Stimulated activated naive B cell treated with anti-CD40 and anti-IgM and Interleukin-4, amounts not matched to agents 10 μg/mL and 1 μg/mL and 100 μg/mL, for 72 hours (primary cell): ENCODE results near the gene WDR90.
A peak's percentile ranks its signal among the peaks of the same experiment; 100 is the strongest.

Experiments
- ATAC-seq, 2 donors: fragments of 150-1000 bp; cut with Tn5 transposase; replicated peaks; 2 replicates each; pipeline ENCODE4 v1.10.0; 2021; ENCODE audit warnings: moderate library complexity in 1 of 2
- DNase-seq: peaks from one replicate; pipeline ENCODE4 v3.0.0; 2021
- H3K27ac Mint-ChIP-seq: one replicate; pipeline ENCODE4 v1.8.0; 2022; ENCODE audit warnings: mild to moderate bottlenecking, mixed read lengths
- H3K27me3 Mint-ChIP-seq, 2 donors: one replicate each; pipeline ENCODE4 v1.8.0; 2022; ENCODE audit warnings: mixed read lengths in 2 of 2
- H3K36me3 Mint-ChIP-seq, 2 donors: one replicate each; pipeline ENCODE4 v1.8.0; 2022; ENCODE audit warnings: mixed read lengths in 2 of 2, mild to moderate bottlenecking in 1 of 2
- H3K4me1 Mint-ChIP-seq, 2 donors: one replicate each; pipeline ENCODE4 v1.8.0; 2022; ENCODE audit warnings: mixed read lengths in 2 of 2, mild to moderate bottlenecking in 1 of 2
- H3K4me3 Mint-ChIP-seq, 2 donors: one replicate each; pipeline ENCODE4 v1.8.0; 2022; ENCODE audit warnings: mild to moderate bottlenecking in 2 of 2, mixed read lengths in 2 of 2, moderate library complexity in 1 of 2
- H3K9me3 Mint-ChIP-seq, 2 donors: one replicate each; pipeline ENCODE4 v1.8.0; 2022; ENCODE audit warnings: mixed read lengths in 2 of 2, mild to moderate bottlenecking in 1 of 2

The WDR90 gene

GRCh38 chr16:638836-639235 lies 10.3 kb upstream of the WDR90 start:
- H3K27me3 Mint-ChIP-seq = peaks cover 5 to 6% of the 10 kb centered on the region in 2 donors
- no peak for DNase-seq
- ATAC-seq = no peak
- H3K9me3 Mint-ChIP-seq = peaks cover 0 to 2% of the 10 kb centered on the region in 2 donors
- H3K36me3 Mint-ChIP-seq = peaks cover 6 to 7% of the 10 kb centered on the region in 2 donors
- H3K4me1 Mint-ChIP-seq = peaks cover 23 to 44% of the 10 kb centered on the region in 2 donors
- H3K4me3 Mint-ChIP-seq = no peak overlapping the region
- no peak overlapping the region for H3K27ac Mint-ChIP-seq

- ATAC-seq (no peak), DNase-seq (no peak)
- Mint-ChIP-seq H3K4me1 (peaks cover 28 to 47% of the 10 kb centered on the region in 2 donors), H3K36me3 (peaks cover 11 to 17% of the 10 kb centered on the region in 2 donors), H3K27ac (peak overlapping the region; percentile 59), H3K4me3 (peak overlapping the region; percentile 60 to 77), H3K9me3 (peaks cover 0 to 2% of the 10 kb centered on the region in 2 donors), H3K27me3 (peaks cover 5 to 6% of the 10 kb centered on the region in 2 donors)
Observed at GRCh38 chr16:640614-641013, 8.6 kb upstream of the WDR90 start.

- Mint-ChIP-seq H3K27ac (peak within 1 kb of the TSS; percentile 73), H3K4me1 (peaks cover 24 to 50% of the 10 kb centered on the region in 2 donors), H3K4me3 (peak within 1 kb of the TSS; percentile 83 to 84), H3K36me3 (peaks cover 11 to 13% of the 10 kb centered on the region in 2 donors), H3K9me3 (peaks cover 0 to 2% of the 10 kb centered on the region in 2 donors), H3K27me3 (peaks cover 3 to 4% of the 10 kb centered on the region in 2 donors)
- DNase-seq = peak; percentile 78
- peak; percentile 64 to 65 for ATAC-seq
Observed at GRCh38 chr16:641326-642188, 7.6 kb upstream of the WDR90 start, which contains the start of gene MCRIP2. TSS of gene MCRIP2 (plus strand) at chr16:641828. CDS start at chr16:641992, 164 bp downstream.

- peak overlapping the region; percentile 83 to 84 for H3K4me3 Mint-ChIP-seq
Observed at GRCh38 chr16:642189-643049, 6.7 kb upstream of the WDR90 start.

GRCh38 chr16:643050-643368 lies 6.2 kb upstream of the WDR90 start:
- peaks cover 7 to 10% of the 10 kb centered on the region in 2 donors for H3K36me3 Mint-ChIP-seq
- peaks cover 24 to 58% of the 10 kb centered on the region in 2 donors for H3K4me1 Mint-ChIP-seq
- DNase-seq (no peak), ATAC-seq (no peak)
- H3K4me3 Mint-ChIP-seq = peak overlapping the region; percentile 83 to 84
- H3K27me3 Mint-ChIP-seq = no peaks in the 10 kb centered on the region
- no peaks in the 10 kb centered on the region for H3K9me3 Mint-ChIP-seq
- peak overlapping the region; percentile 73 for H3K27ac Mint-ChIP-seq

More at GRCh38 chr16:642189-643049, 6.7 kb upstream of the WDR90 start:
- no peaks in the 10 kb centered on the region for H3K9me3 Mint-ChIP-seq
- ATAC-seq (peak; percentile 63 to 67), DNase-seq (peak; percentile 43)
- peaks cover 7 to 10% of the 10 kb centered on the region in 2 donors for H3K36me3 Mint-ChIP-seq
- H3K27ac Mint-ChIP-seq = peak overlapping the region; percentile 73
- no peaks in the 10 kb centered on the region for H3K27me3 Mint-ChIP-seq
- H3K4me1 Mint-ChIP-seq = peaks cover 23 to 54% of the 10 kb centered on the region in 2 donors

GRCh38 chr16:644556-644955 lies 4.6 kb upstream of the WDR90 start:
- peaks cover 22 to 60% of the 10 kb centered on the region in 2 donors for H3K4me1 Mint-ChIP-seq
- H3K27me3 Mint-ChIP-seq = no peaks in the 10 kb centered on the region
- ATAC-seq (no peak), DNase-seq (no peak)
- peaks cover 7 to 10% of the 10 kb centered on the region in 2 donors for H3K36me3 Mint-ChIP-seq
- H3K27ac Mint-ChIP-seq = peak overlapping the region; percentile 56
- H3K4me3 Mint-ChIP-seq = peak overlapping the region in 1 of 2 donors; percentile 84
- H3K9me3 Mint-ChIP-seq = no peaks in the 10 kb centered on the region

GRCh38 chr16:645852-646678 lies 3.1 kb upstream of the WDR90 start:
- H3K27ac Mint-ChIP-seq = peak overlapping the region; percentile 31
- ATAC-seq = no peak
- H3K4me1 Mint-ChIP-seq = peaks cover 26 to 62% of the 10 kb centered on the region in 2 donors
- H3K27me3 Mint-ChIP-seq = no peaks in the 10 kb centered on the region
- no peak for DNase-seq
- H3K4me3 Mint-ChIP-seq = peak overlapping the region in 1 of 2 donors; percentile 28
- no peaks in the 10 kb centered on the region for H3K9me3 Mint-ChIP-seq
- H3K36me3 Mint-ChIP-seq = peaks cover 7 to 10% of the 10 kb centered on the region in 2 donors

- H3K4me1 Mint-ChIP-seq = peaks cover 26 to 62% of the 10 kb centered on the region in 2 donors
- peaks cover 9 to 10% of the 10 kb centered on the region in 2 donors for H3K36me3 Mint-ChIP-seq
- H3K27ac Mint-ChIP-seq = peak overlapping the region; percentile 51
- H3K9me3 Mint-ChIP-seq = no peaks in the 10 kb centered on the region
- ATAC-seq (no peak), DNase-seq (no peak)
- H3K4me3 Mint-ChIP-seq = peak overlapping the region; percentile 36 to 37
- no peaks in the 10 kb centered on the region for H3K27me3 Mint-ChIP-seq
Observed at GRCh38 chr16:646679-647172, 2.4 kb upstream of the WDR90 start.

- DNase-seq (no peak), ATAC-seq (no peak)
- peaks cover 9 to 10% of the 10 kb centered on the region in 2 donors for H3K36me3 Mint-ChIP-seq
- H3K4me3 Mint-ChIP-seq = peak overlapping the region; percentile 36 to 37
- H3K27me3 Mint-ChIP-seq = no peaks in the 10 kb centered on the region
- peak overlapping the region; percentile 51 for H3K27ac Mint-ChIP-seq
- H3K4me1 Mint-ChIP-seq = peaks cover 26 to 62% of the 10 kb centered on the region in 2 donors
- H3K9me3 Mint-ChIP-seq = no peaks in the 10 kb centered on the region
Observed at GRCh38 chr16:647173-647902, 1.8 kb upstream of the WDR90 start.

- H3K27me3 Mint-ChIP-seq = no peaks in the 10 kb centered on the region
- peak overlapping the region; percentile 86 to 91 for H3K4me3 Mint-ChIP-seq
- H3K9me3 Mint-ChIP-seq = no peaks in the 10 kb centered on the region
- peaks cover 10 to 11% of the 10 kb centered on the region in 2 donors for H3K36me3 Mint-ChIP-seq
- peaks cover 22 to 53% of the 10 kb centered on the region in 2 donors for H3K4me1 Mint-ChIP-seq
- H3K27ac Mint-ChIP-seq = peak overlapping the region; percentile 93
- DNase-seq (no peak), ATAC-seq (peak; percentile 0 to 25)
Observed at GRCh38 chr16:648071-648780, 939 bp upstream of the WDR90 start.

GRCh38 chr16:649631-650030 lies 466 bp downstream of the WDR90 start:
- peak overlapping the region; percentile 78 to 81 for H3K4me3 Mint-ChIP-seq
- no peaks in the 10 kb centered on the region for H3K9me3 Mint-ChIP-seq
- peaks cover 2 to 6% of the 10 kb centered on the region in 2 donors for H3K36me3 Mint-ChIP-seq
- peak; percentile 15 to 28 for ATAC-seq
- no peaks in the 10 kb centered on the region for H3K27me3 Mint-ChIP-seq
- peaks cover 16 to 39% of the 10 kb centered on the region in 2 donors for H3K4me1 Mint-ChIP-seq
- H3K27ac Mint-ChIP-seq = peak overlapping the region; percentile 47
- DNase-seq = no peak

GRCh38 chr16:651844-652243 lies 2.7 kb downstream of the WDR90 start:
- ATAC-seq (no peak), DNase-seq (no peak)
- Mint-ChIP-seq H3K27me3 (no peaks in the 10 kb centered on the region), H3K27ac (no peak overlapping the region), H3K4me1 (peaks cover 12 to 24% of the 10 kb centered on the region in 2 donors), H3K4me3 (no peak overlapping the region), H3K9me3 (no peaks in the 10 kb centered on the region), H3K36me3 (peaks cover 0 to 4% of the 10 kb centered on the region in 2 donors)
